ENCODE results near the gene EPS8L2. TPM values are rescaled to one million over a fixed set of nuclear protein-coding genes. Genes with fewer than 3 reads are reported as not detected.
A peak's percentile ranks its signal among the peaks of the same experiment; 100 is the strongest.

EPS8L2 gene
- total RNA-seq, 1 experiment from 2014 or later, result 3.7 TPM

DNA sequence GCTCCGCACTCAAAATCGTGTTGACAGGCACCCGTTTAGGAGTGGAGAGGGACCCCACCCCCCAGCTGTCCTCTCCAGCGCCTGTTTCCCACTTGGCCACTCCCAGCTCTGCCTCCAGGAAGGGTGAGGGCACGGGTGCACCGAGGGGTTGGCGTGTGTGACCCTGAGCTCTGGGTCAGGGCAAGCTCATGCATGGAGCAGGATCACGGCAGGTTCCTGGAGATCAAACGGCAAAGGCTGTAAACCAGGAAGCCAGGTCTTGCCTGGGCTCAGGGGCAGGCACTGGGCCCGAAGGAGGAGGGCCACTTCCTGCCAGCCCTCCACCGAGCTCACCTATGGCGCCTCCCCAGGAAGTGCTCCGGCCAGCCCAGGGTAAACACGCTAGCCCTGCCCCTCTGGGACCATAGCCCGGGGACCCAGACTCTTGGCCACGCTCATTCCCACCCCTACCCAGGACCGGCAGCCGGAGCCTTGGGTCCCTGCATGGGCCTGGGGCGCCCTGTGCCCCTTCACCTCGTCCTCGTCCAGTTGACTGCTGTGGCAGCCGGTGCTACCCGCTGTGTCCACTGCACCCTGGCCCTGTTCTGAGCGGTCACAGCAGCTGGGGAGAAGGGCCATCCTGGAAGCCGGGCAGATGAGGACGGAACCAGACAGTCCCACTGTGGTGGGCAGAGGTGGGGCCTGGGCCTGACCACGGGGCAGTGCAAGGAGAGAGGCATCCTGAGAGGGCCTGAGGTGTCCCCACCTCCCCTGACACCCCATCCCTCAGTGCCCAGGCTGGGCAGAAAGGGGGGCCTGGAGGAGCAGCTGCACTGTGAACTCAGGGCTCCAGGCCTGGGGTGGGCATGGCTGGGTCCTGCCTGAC lies 1.0 kb upstream of the EPS8L2 start:
- DNase-seq, result peak; percentile 69
- peak overlapping the region; percentile 29; the same call in 1 of the 2 replicates for H3K4me3 ChIP-seq (ENCODE audit: insufficient read depth, low read depth, low read length)
- H3K27me3 ChIP-seq (ENCODE audit: control insufficient read depth, insufficient read depth, low read length), result peaks cover 13% of the 10 kb centered on the region
- H3K36me3 ChIP-seq (replicated peaks; ENCODE audit: control insufficient read depth, insufficient read depth, low read length), result no peaks in the 10 kb centered on the region

GRCh38 chr11:706439-706956 lies 467 bp downstream of the EPS8L2 start:
- H3K27me3 ChIP-seq (ENCODE audit: control insufficient read depth, insufficient read depth, low read length), result peaks cover 13% of the 10 kb centered on the region
- no peaks in the 10 kb centered on the region for H3K36me3 ChIP-seq (replicated peaks; ENCODE audit: control insufficient read depth, insufficient read depth, low read length)
- DNase-seq, result peak; percentile 82
- H3K4me3 ChIP-seq (ENCODE audit: insufficient read depth, low read depth, low read length), result peak overlapping the region; percentile 51

- Histone ChIP-seq H3K36me3 (replicated peaks; ENCODE audit: control insufficient read depth, insufficient read depth, low read length) (no peaks in the 10 kb centered on the region), H3K27me3 (ENCODE audit: control insufficient read depth, insufficient read depth, low read length) (peaks cover 13% of the 10 kb centered on the region), H3K4me3 (ENCODE audit: insufficient read depth, low read depth, low read length) (peak overlapping the region; percentile 51)
- peak; percentile 93 for DNase-seq
Measured at GRCh38 chr11:706957-707816, 1.2 kb downstream of the EPS8L2 start.

DNA sequence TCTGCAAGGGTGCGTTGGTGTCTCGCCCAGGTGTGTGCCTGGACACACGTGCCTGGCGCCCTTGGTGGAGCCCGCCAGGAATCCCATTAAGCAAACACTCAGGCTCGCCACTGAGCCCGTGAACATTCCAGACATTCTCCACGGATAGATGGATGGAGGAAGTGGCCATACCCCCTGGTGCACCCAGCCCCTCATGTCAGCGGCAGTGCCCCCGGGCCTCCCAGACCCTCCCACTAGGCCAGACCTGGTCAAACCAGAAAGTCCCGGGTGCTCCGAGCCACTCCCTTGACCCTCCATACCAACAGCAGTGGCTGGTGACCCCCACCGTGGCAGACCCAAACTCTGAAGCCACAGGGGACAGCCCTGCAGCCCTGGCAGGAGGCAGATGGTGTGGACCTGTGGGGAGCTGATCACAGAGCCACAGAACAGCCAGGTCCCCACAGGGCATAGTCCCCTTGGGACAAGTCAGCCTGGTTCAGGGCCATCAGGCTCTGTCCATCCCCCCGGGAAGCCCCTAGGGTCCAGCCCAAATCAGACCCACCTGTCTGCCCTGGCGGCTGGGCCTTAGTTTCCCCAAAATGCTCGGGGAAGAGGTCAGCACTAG lies 1.9 kb downstream of the EPS8L2 start:
- peaks cover 13% of the 10 kb centered on the region for H3K27me3 ChIP-seq (ENCODE audit: control insufficient read depth, insufficient read depth, low read length)
- H3K36me3 ChIP-seq (replicated peaks; ENCODE audit: control insufficient read depth, insufficient read depth, low read length), result no peaks in the 10 kb centered on the region
- peak; percentile 75 for DNase-seq
- H3K4me3 ChIP-seq (ENCODE audit: insufficient read depth, low read depth, low read length), result no peak overlapping the region

GRCh38 chr11:708511-708910 lies 2.5 kb downstream of the EPS8L2 start:
- Histone ChIP-seq H3K27me3 (ENCODE audit: control insufficient read depth, insufficient read depth, low read length) (peaks cover 13% of the 10 kb centered on the region), H3K36me3 (replicated peaks; ENCODE audit: control insufficient read depth, insufficient read depth, low read length) (no peaks in the 10 kb centered on the region), H3K4me3 (ENCODE audit: insufficient read depth, low read depth, low read length) (no peak overlapping the region)
- DNase-seq, result peak; percentile 64

DNA sequence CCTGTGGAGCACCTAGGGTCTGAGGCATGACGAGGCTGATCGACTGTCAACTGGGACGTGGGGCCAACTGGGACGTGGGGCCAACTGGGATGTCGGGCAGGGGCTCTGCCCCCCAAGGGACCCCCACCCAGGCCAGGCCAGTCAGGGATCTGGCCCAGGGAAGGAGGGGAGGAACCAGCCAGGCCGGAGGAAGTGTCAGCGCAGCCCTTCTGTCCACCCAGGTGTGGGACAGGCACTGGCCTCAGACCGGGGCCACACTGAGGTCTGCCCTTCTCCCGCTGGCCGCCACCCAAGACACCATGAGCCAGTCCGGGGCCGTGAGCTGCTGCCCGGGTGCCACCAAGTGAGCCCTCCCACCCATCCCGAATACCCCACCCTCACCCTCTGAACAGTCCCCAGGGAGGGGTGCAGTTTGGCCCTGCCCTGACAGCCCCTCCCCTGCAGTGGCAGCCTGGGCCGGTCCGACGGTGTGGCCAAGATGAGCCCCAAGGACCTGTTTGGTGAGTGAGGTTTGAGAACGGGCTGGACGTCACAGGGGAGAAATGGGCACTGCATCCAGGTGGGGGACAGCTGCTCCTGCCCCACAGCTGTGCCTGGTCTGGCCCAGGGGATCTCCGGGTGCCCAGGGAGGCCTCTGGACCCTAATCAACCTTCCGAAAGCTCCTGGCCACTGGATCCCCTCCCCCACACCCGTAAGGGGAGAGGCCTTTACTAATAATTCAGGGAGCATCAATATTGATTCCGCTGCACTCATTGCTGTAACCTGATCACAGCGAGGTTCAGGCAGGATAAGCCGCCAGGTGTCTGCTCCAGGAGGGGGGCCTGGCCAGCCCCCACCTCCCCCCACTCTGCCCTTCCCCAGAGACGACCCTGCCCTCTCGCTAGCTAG lies 3.3 kb downstream of the EPS8L2 start:
- no peaks in the 10 kb centered on the region for H3K36me3 ChIP-seq (replicated peaks; ENCODE audit: control insufficient read depth, insufficient read depth, low read length)
- H3K27me3 ChIP-seq (ENCODE audit: control insufficient read depth, insufficient read depth, low read length), result peaks cover 13% of the 10 kb centered on the region
- no peak overlapping the region for H3K4me3 ChIP-seq (ENCODE audit: insufficient read depth, low read depth, low read length)
- DNase-seq, result peak; percentile 74

- H3K36me3 ChIP-seq (replicated peaks; ENCODE audit: control insufficient read depth, insufficient read depth, low read length), result no peaks in the 10 kb centered on the region
- no peaks in the 10 kb centered on the region for H3K27me3 ChIP-seq (ENCODE audit: control insufficient read depth, insufficient read depth, low read length)
- H3K4me3 ChIP-seq (ENCODE audit: insufficient read depth, low read depth, low read length), result no peak overlapping the region
- no peak for DNase-seq
Measured at GRCh38 chr11:714436-714835, 8.4 kb downstream of the EPS8L2 start.

DNA sequence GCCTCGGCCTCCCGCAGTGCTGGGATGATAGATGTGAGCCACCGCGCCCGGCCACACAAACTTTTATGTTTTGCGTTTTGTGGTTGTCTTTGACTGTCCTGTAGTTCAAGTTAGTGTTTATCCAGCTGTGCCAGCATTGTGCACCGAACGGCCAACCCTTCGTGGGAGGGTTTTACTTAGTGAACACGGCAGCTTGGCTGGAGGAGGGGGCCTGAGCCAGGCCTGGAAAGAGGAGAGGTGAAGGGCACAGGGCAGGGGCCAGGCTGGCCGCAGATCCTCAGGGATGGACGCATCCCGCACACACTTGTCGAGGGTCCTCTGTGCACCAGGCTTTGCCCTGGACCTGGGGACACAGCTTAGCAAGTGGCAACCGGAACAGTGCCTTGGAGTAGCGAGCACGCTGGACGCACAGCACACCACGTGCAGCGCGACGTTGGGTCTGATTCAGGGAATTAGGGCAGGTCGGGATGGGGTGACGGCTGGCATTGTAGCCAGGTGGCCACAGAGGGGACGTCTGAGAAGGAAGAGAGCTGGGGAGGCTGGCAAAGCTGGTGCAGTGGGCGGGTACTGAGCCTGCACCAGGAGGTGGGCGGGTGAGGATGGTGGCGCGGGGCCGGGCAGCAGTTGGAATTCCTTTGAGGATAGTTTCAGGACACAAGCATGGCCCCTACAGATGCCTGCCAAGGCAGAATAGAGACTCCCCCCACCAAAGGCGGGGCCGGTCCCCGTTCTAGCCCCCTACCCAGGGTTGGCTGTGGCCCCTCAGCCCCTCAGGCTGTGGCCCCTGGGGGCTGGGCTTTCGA lies 13.4 kb downstream of the EPS8L2 start:
- Histone ChIP-seq H3K27me3 (ENCODE audit: control insufficient read depth, insufficient read depth, low read length) (peaks cover 6% of the 10 kb centered on the region; the same call in 1 of the 2 replicates), H3K36me3 (replicated peaks; ENCODE audit: control insufficient read depth, insufficient read depth, low read length) (no peaks in the 10 kb centered on the region), H3K4me3 (ENCODE audit: insufficient read depth, low read depth, low read length) (no peak overlapping the region)
- peak; percentile 50 for DNase-seq

DNA sequence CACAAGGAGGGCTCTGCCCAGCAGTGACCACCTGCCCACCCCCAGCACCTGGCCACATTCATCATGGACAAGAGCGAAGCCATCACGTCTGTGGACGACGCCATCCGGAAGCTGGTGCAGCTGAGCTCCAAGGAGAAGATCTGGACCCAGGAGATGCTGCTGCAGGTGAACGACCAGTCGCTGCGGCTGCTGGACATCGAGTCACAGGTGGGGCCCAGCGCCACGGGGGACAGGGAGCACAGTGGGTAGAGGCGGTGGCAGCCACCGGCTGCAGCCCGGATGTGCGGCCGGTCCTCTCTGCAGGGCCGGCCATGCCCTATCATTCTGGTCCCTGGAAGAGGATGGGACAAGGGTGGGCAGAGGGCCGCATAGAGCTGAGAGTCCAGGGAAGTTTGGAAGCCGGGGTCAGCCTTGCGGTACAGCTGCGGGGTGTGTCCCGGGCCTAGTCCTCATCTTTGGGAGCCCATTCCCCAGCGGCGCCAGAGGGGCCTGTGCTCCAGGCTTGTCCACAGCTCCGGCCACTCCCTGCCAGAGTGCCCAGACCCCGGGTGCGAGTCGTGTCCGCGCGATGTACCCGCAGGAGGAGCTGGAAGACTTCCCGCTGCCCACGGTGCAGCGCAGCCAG lies 14.1 kb downstream of the EPS8L2 start:
- no peak for DNase-seq
- H3K36me3 ChIP-seq (replicated peaks; ENCODE audit: control insufficient read depth, insufficient read depth, low read length), result no peaks in the 10 kb centered on the region
- H3K4me3 ChIP-seq (ENCODE audit: insufficient read depth, low read depth, low read length), result peak overlapping the region; percentile 31
- H3K27me3 ChIP-seq (ENCODE audit: control insufficient read depth, insufficient read depth, low read length), result peaks cover 8% of the 10 kb centered on the region; the same call in 1 of the 2 replicates

- peak; percentile 100 for DNase-seq
- Histone ChIP-seq H3K4me3 (ENCODE audit: insufficient read depth, low read depth, low read length) (peak overlapping the region; percentile 31), H3K27me3 (ENCODE audit: control insufficient read depth, insufficient read depth, low read length) (peaks cover 14% of the 10 kb centered on the region; the same call in 1 of the 2 replicates), H3K36me3 (replicated peaks; ENCODE audit: control insufficient read depth, insufficient read depth, low read length) (no peaks in the 10 kb centered on the region)
Measured at GRCh38 chr11:720642-721246, 14.7 kb downstream of the EPS8L2 start.

DNA sequence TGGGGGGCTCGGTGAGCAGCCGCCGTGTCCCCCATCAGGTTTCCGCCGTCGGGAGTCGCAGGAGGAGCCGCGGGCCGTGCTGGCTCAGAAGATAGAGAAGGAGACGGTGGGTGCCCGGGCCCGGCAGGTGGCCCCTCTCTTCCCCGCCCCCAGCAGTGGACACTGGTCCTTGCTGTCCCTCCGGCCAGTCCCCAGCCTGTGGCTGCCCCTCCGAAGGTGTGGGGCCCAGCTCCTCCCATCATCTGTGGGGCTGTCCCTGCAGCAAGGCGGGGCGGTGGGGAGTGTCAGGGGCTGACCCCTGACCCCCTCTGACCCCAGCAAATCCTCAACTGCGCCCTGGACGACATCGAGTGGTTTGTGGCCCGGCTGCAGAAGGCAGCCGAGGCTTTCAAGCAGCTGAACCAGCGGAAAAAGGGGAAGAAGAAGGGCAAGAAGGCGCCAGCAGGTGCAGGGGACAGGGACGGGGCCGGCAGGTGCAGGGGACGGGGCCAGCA lies 15.3 kb downstream of the EPS8L2 start:
- DNase-seq, result peak; percentile 72
- no peak overlapping the region for H3K4me3 ChIP-seq (ENCODE audit: insufficient read depth, low read depth, low read length)
- no peaks in the 10 kb centered on the region for H3K36me3 ChIP-seq (replicated peaks; ENCODE audit: control insufficient read depth, insufficient read depth, low read length)
- H3K27me3 ChIP-seq (ENCODE audit: control insufficient read depth, insufficient read depth, low read length), result peaks cover 16% of the 10 kb centered on the region

- peaks cover 21% of the 10 kb centered on the region for H3K27me3 ChIP-seq (ENCODE audit: control insufficient read depth, insufficient read depth, low read length)
- peak; percentile 78 for DNase-seq
- no peaks in the 10 kb centered on the region for H3K36me3 ChIP-seq (replicated peaks; ENCODE audit: control insufficient read depth, insufficient read depth, low read length)
- no peak overlapping the region for H3K4me3 ChIP-seq (ENCODE audit: insufficient read depth, low read depth, low read length)
Measured at GRCh38 chr11:721741-722345, 15.8 kb downstream of the EPS8L2 start.
